Mesenchymal stem cell (in vitro differentiated cells and primary cell): Measurements from ENCODE around the gene NAV2.

Experiments
- DNase-seq: peaks from one replicate; pipeline ENCODE4 v3.0.0-alpha.2; 2013
- H2AFZ ChIP-seq: one replicate; pipeline ENCODE4 v1.6.1; 2013; ENCODE audit warnings: low read depth, mild to moderate bottlenecking, control low read depth, inconsistent platforms, low read length, moderate library complexity
- H2AK5ac ChIP-seq: 2 replicates; pipeline ENCODE4 v1.6.1; 2013; ENCODE audit warnings: low read length, moderate library complexity, mild to moderate bottlenecking, inconsistent platforms; ENCODE audit not compliant: severe bottlenecking
- H2BK120ac ChIP-seq: one replicate; pipeline ENCODE4 v1.6.1; 2013; ENCODE audit warnings: low read depth, mild to moderate bottlenecking, inconsistent platforms, low read length, moderate library complexity
- H2BK12ac ChIP-seq, 2 experiments: one replicate each; pipeline ENCODE4 v1.6.1; 2013; ENCODE audit warnings: inconsistent platforms in 2 of 2, low read length in 2 of 2, mild to moderate bottlenecking in 2 of 2, moderate library complexity in 2 of 2, control low read depth in 1 of 2
- H2BK15ac ChIP-seq: one replicate; pipeline ENCODE4 v1.6.1; 2013; ENCODE audit warnings: mild to moderate bottlenecking, low read depth, inconsistent platforms; ENCODE audit not compliant: poor library complexity, severe bottlenecking
- H2BK5ac ChIP-seq: 2 replicates; pipeline ENCODE4 v1.6.1; 2013; ENCODE audit warnings: low read depth, mild to moderate bottlenecking, low read length, control low read depth, inconsistent platforms; ENCODE audit not compliant: poor library complexity, severe bottlenecking
- H3K14ac ChIP-seq, 2 experiments: one replicate each; pipeline ENCODE4 v1.6.1; 2013; ENCODE audit warnings: inconsistent platforms in 2 of 2, low read length in 2 of 2, control low read depth in 1 of 2, mild to moderate bottlenecking in 1 of 2, moderate library complexity in 1 of 2
- H3K18ac ChIP-seq, 2 experiments: one replicate each; pipeline ENCODE4 v1.6.1; 2013; ENCODE audit warnings: inconsistent platforms in 2 of 2, low read length in 2 of 2, control low read depth in 1 of 2, low read depth in 1 of 2, mild to moderate bottlenecking in 1 of 2
- H3K23ac ChIP-seq, 2 experiments: one replicate each; pipeline ENCODE4 v1.6.1; 2013; ENCODE audit warnings: inconsistent platforms in 2 of 2, low read length in 2 of 2, mild to moderate bottlenecking in 2 of 2, moderate library complexity in 2 of 2, control low read depth in 1 of 2
- H3K27ac ChIP-seq: 2 replicates; pipeline ENCODE4 v1.5.1; 2013; ENCODE audit warnings: mild to moderate bottlenecking, moderate library complexity, low read length, control low read depth, inconsistent platforms; ENCODE audit not compliant: poor library complexity, severe bottlenecking
- H3K27me3 ChIP-seq, 2 experiments: 2 replicates each; pipeline versions ENCODE4 v1.6.1 to v1.7.0; 2013; ENCODE audit warnings: low read length in 2 of 2, mild to moderate bottlenecking in 2 of 2, moderate library complexity in 2 of 2, control low read depth in 1 of 2, inconsistent platforms in 1 of 2; ENCODE audit not compliant: control insufficient read depth in 1 of 2, insufficient read depth in 1 of 2
- H3K36me3 ChIP-seq, 2 experiments: 2 replicates each; pipeline versions ENCODE4 v1.6.1 to v1.7.0; 2013; ENCODE audit warnings: low read length in 2 of 2, control low read depth in 1 of 2, inconsistent platforms in 1 of 2, low read depth in 1 of 2, mild to moderate bottlenecking in 1 of 2; ENCODE audit not compliant: insufficient read depth in 2 of 2, control insufficient read depth in 1 of 2
- H3K4ac ChIP-seq, 2 experiments: one replicate each; pipeline ENCODE4 v1.6.1; 2013; ENCODE audit warnings: inconsistent platforms in 2 of 2, low read length in 2 of 2, mild to moderate bottlenecking in 2 of 2, moderate library complexity in 2 of 2, control low read depth in 1 of 2, low read depth in 1 of 2
- H3K4me1 ChIP-seq: 2 replicates; pipeline ENCODE4 v1.6.1; 2013; ENCODE audit warnings: low read depth, low read length, control low read depth; ENCODE audit not compliant: control insufficient read depth, insufficient read depth
- H3K4me2 ChIP-seq: 2 replicates; pipeline ENCODE4 v1.6.1; 2013; ENCODE audit warnings: low read length, mild to moderate bottlenecking, inconsistent platforms; ENCODE audit not compliant: poor library complexity, severe bottlenecking
- H3K4me3 ChIP-seq, 2 experiments: 2 replicates each; pipeline versions ENCODE4 v1.5.1 to v1.7.0; 2013; ENCODE audit warnings: low read length in 2 of 2, mild to moderate bottlenecking in 2 of 2, control low read depth in 1 of 2, low read depth in 1 of 2; ENCODE audit not compliant: insufficient read depth in 1 of 2
- H3K79me1 ChIP-seq: replicated peaks from 2 replicates; pipeline ENCODE4 v1.6.1; 2013; ENCODE audit warnings: mild to moderate bottlenecking, control low read depth, low read length, inconsistent platforms; ENCODE audit not compliant: poor library complexity, severe bottlenecking
- H3K9ac ChIP-seq: 2 replicates; pipeline ENCODE4 v1.7.0; 2013; ENCODE audit warnings: mild to moderate bottlenecking, low read length, moderate library complexity
- H3K9me3 ChIP-seq: 2 replicates; pipeline ENCODE4 v1.7.0; 2013; ENCODE audit warnings: mild to moderate bottlenecking, low read length; ENCODE audit not compliant: control insufficient read depth
- H4K8ac ChIP-seq: one replicate; pipeline ENCODE4 v1.6.1; 2013; ENCODE audit warnings: inconsistent platforms, mild to moderate bottlenecking, low read length, moderate library complexity
- H4K91ac ChIP-seq: one replicate; pipeline ENCODE4 v1.6.1; 2013; ENCODE audit warnings: mild to moderate bottlenecking, low read length, inconsistent platforms
- WGBS: methylation state at CpG from one replicate; pipeline ENCODE4 v1.1.7; 2013; ENCODE audit warnings: mixed read lengths; 5-methylcytosine and 5-hydroxymethylcytosine counted together

Gene NAV2

GRCh38 chr11:20026629-20027555 is 314.3 kb downstream of the NAV2 start:
- Histone ChIP-seq H3K14ac (no peak overlapping the region), H2BK15ac (no peak overlapping the region), H3K4me2 (peak overlapping the region; percentile 43), H2AFZ (no peak overlapping the region), H3K27me3 (no peaks in the 10 kb centered on the region), H2BK120ac (no peak overlapping the region), H2BK5ac (no peak overlapping the region), H4K91ac (peak overlapping the region; percentile 54), H3K27ac (no peak overlapping the region), H3K23ac (peak overlapping the region in 1 of 2 experiments; percentile 90), H3K4ac (peak overlapping the region in 1 of 2 experiments; percentile 71), H3K79me1 (peaks cover 16% of the 10 kb centered on the region), H2BK12ac (peak overlapping the region; percentile 49 to 80), H3K18ac (peak overlapping the region; percentile 50 to 74), H4K8ac (peak overlapping the region; percentile 67), H3K4me1 (peaks cover 25% of the 10 kb centered on the region), H3K36me3 (peaks cover 0 to 6% of the 10 kb centered on the region in 2 experiments), H3K9ac (no peak overlapping the region), H2AK5ac (no peak overlapping the region), H3K9me3 (no peaks in the 10 kb centered on the region), H3K4me3 (no peak overlapping the region)
- no peak for DNase-seq
- WGBS = 59% methylated on average over 13 of the region's 15 CpGs

- Histone ChIP-seq H3K27ac (no peak overlapping the region), H2BK5ac (no peak overlapping the region), H2BK12ac (peak overlapping the region; percentile 49 to 80), H3K4me2 (peak overlapping the region; percentile 43), H2AK5ac (no peak overlapping the region), H3K14ac (no peak overlapping the region), H3K9ac (no peak overlapping the region), H3K9me3 (no peaks in the 10 kb centered on the region), H4K8ac (peak overlapping the region; percentile 67), H3K36me3 (peaks cover 0 to 7% of the 10 kb centered on the region in 2 experiments), H4K91ac (peak overlapping the region; percentile 54), H3K18ac (peak overlapping the region; percentile 50 to 74), H3K23ac (peak overlapping the region in 1 of 2 experiments; percentile 90), H3K4me1 (peaks cover 29% of the 10 kb centered on the region), H2BK15ac (no peak overlapping the region), H3K79me1 (peaks cover 16% of the 10 kb centered on the region), H3K4ac (peak overlapping the region in 1 of 2 experiments; percentile 71), H3K27me3 (no peaks in the 10 kb centered on the region), H3K4me3 (no peak overlapping the region), H2BK120ac (no peak overlapping the region), H2AFZ (no peak overlapping the region)
- no peak for DNase-seq
- WGBS = no CpG with 5 or more reads among the region's 4 CpGs
These were observed 314.9 kb downstream of the NAV2 start for GRCh38 chr11:20027556-20028013.

GRCh38 chr11:20029193-20029592 is 316.6 kb downstream of the NAV2 start:
- H2AK5ac ChIP-seq = no peak overlapping the region
- no peak overlapping the region for H3K18ac ChIP-seq
- no peak overlapping the region for H4K8ac ChIP-seq
- H3K27me3 ChIP-seq = no peaks in the 10 kb centered on the region
- no peak for DNase-seq
- peaks cover 0 to 5% of the 10 kb centered on the region in 2 experiments for H3K36me3 ChIP-seq
- no peak overlapping the region for H2BK120ac ChIP-seq
- no peak overlapping the region for H2BK5ac ChIP-seq
- no peak overlapping the region for H3K14ac ChIP-seq
- H3K4me2 ChIP-seq = no peak overlapping the region
- H4K91ac ChIP-seq = no peak overlapping the region
- H3K9me3 ChIP-seq = no peaks in the 10 kb centered on the region
- H2BK12ac ChIP-seq = peak overlapping the region in 1 of 2 experiments; percentile 75
- H3K4ac ChIP-seq = no peak overlapping the region
- H2BK15ac ChIP-seq = no peak overlapping the region
- H3K4me3 ChIP-seq = no peak overlapping the region
- H3K27ac ChIP-seq = no peak overlapping the region
- H3K79me1 ChIP-seq = peaks cover 16% of the 10 kb centered on the region
- H3K4me1 ChIP-seq = peaks cover 20% of the 10 kb centered on the region
- H3K23ac ChIP-seq = no peak overlapping the region
- no peak overlapping the region for H3K9ac ChIP-seq
- 76% methylated on average over 3 of the region's 3 CpGs for WGBS
- no peak overlapping the region for H2AFZ ChIP-seq

GRCh38 chr11:20030472-20030871 is 317.8 kb downstream of the NAV2 start:
- whole genome bisulfite sequencing = 100% methylated on average over 1 of the region's 1 CpG
- Histone ChIP-seq H3K4ac (no peak overlapping the region), H3K9me3 (no peaks in the 10 kb centered on the region), H2BK15ac (no peak overlapping the region), H3K4me1 (peaks cover 18% of the 10 kb centered on the region), H2BK12ac (no peak overlapping the region), H3K18ac (no peak overlapping the region), H4K8ac (no peak overlapping the region), H3K36me3 (peaks cover 0 to 5% of the 10 kb centered on the region in 2 experiments), H2BK120ac (no peak overlapping the region), H2AFZ (no peak overlapping the region), H3K27ac (no peak overlapping the region), H3K14ac (no peak overlapping the region), H3K27me3 (no peaks in the 10 kb centered on the region), H2BK5ac (no peak overlapping the region), H2AK5ac (no peak overlapping the region), H4K91ac (no peak overlapping the region), H3K9ac (no peak overlapping the region), H3K4me2 (no peak overlapping the region), H3K79me1 (peaks cover 13% of the 10 kb centered on the region), H3K23ac (no peak overlapping the region), H3K4me3 (no peak overlapping the region)
- DNase-seq = no peak
